Stimulated activated CD4-positive, alpha-beta T cell treated with anti-CD3 and anti-CD28 coated beads, Interleukin-1b, Interleukin-23, amount 100 ng/mL, for 1 hour (primary cell): ENCODE results near the gene MMP8.
"Not testable (repeated sequence)": the region's sequence is repeated elsewhere in the genome, so short reads cannot be mapped to it uniquely, and the experiment has no call there.

Experiments used
- DNase-seq, 2 donors: peaks; one replicate each; pipeline ENCODE4 v3.0.0-alpha.2; 2020; ENCODE audit warnings: low read depth in 2 of 2

MMP8 gene

GRCh38 chr11:102724904-102725500 lies at the start of gene MMP8:
MMP8 (minus strand) TSS chr11:102724954; CDS start chr11:102724855, 99 bp downstream.
- DNase-seq = no peak

GRCh38 chr11:102773386-102773785 lies 48.6 kb upstream of the MMP8 start:
- DNase-seq = no peak

- DNase-seq = no peak
These were observed 46.6 kb upstream of the MMP8 start for GRCh38 chr11:102771351-102771750.

GRCh38 chr11:102770191-102770590 lies 45.4 kb upstream of the MMP8 start:
- DNase-seq = no peak

- DNase-seq = no peak
These were observed 43.0 kb upstream of the MMP8 start for GRCh38 chr11:102767800-102768199.

GRCh38 chr11:102763440-102763839 lies 38.7 kb upstream of the MMP8 start:
- DNase-seq = no peak

- DNase-seq = no peak
These were observed 37.6 kb upstream of the MMP8 start for GRCh38 chr11:102762361-102762767.

GRCh38 chr11:102761646-102762238 lies 37.0 kb upstream of the MMP8 start:
- DNase-seq = no peak

GRCh38 chr11:102760344-102761035 lies 35.7 kb upstream of the MMP8 start:
- no peak for DNase-seq

- no peak for DNase-seq
These were observed 33.2 kb upstream of the MMP8 start for GRCh38 chr11:102757823-102758549.

- no peak for DNase-seq
These were observed 28.5 kb upstream of the MMP8 start for GRCh38 chr11:102753267-102753666.

- no peak for DNase-seq
These were observed 26.9 kb upstream of the MMP8 start for GRCh38 chr11:102751673-102752072.

- DNase-seq = no peak
These were observed 24.5 kb upstream of the MMP8 start for GRCh38 chr11:102749101-102749722.

- DNase-seq = not testable (repeated sequence)
These were observed 22.2 kb upstream of the MMP8 start for GRCh38 chr11:102746746-102747578.

- no peak for DNase-seq
These were observed 9.9 kb upstream of the MMP8 start for GRCh38 chr11:102734650-102735049.

GRCh38 chr11:102733232-102733875 lies 8.6 kb upstream of the MMP8 start:
- DNase-seq = no peak

- not testable (repeated sequence) for DNase-seq
These were observed 6.2 kb upstream of the MMP8 start for GRCh38 chr11:102730944-102731343.

- no peak for DNase-seq
These were observed 5.4 kb upstream of the MMP8 start for GRCh38 chr11:102729849-102730815.

GRCh38 chr11:102727890-102728289 lies 3.1 kb upstream of the MMP8 start:
- DNase-seq = no peak
